ENCODE measurements around the gene AAK1. TPM values are rescaled to one million over a fixed set of nuclear protein-coding genes. Genes with fewer than 3 reads are reported as not detected.
"Not testable (repeated sequence)": the region's sequence is repeated elsewhere in the genome, so short reads cannot be mapped to it uniquely, and the experiment has no call there.

The AAK1 gene
- total RNA-seq, 1 experiment from 2014 or later: 20.6 TPM

- no peak for DNase-seq (ENCODE audit: low read depth, low spot score)
- in situ Hi-C loops (cut with HindIII; ENCODE audit: low pct_unique_long_range_greater_than_20kb, low sequenced_read_pairs): no loop called here
Measured at GRCh38 chr2:69667805-69668382, 24.4 kb upstream of the AAK1 start.

GRCh38 chr2:69665152-69665551 lies 21.6 kb upstream of the AAK1 start:
- in situ Hi-C loops (cut with HindIII; ENCODE audit: low pct_unique_long_range_greater_than_20kb, low sequenced_read_pairs): no loop called here
- no peak for DNase-seq (ENCODE audit: low read depth, low spot score)

GRCh38 chr2:69663860-69664259 lies 20.3 kb upstream of the AAK1 start:
- DNase-seq (ENCODE audit: low read depth, low spot score): no peak

GRCh38 chr2:69662547-69662946 lies 19.0 kb upstream of the AAK1 start:
- DNase-seq (ENCODE audit: low read depth, low spot score); in situ Hi-C loops (cut with HindIII; ENCODE audit: low pct_unique_long_range_greater_than_20kb, low sequenced_read_pairs): not testable (repeated sequence)

More at GRCh38 chr2:69663860-69664259, 20.3 kb upstream of the AAK1 start:
- in situ Hi-C loops (cut with HindIII; ENCODE audit: low pct_unique_long_range_greater_than_20kb, low sequenced_read_pairs): no loop called here

GRCh38 chr2:69660637-69661036 lies 17.1 kb upstream of the AAK1 start:
- in situ Hi-C loops (cut with HindIII; ENCODE audit: low pct_unique_long_range_greater_than_20kb, low sequenced_read_pairs): no loop called here
- DNase-seq (ENCODE audit: low read depth, low spot score): no peak

GRCh38 chr2:69659941-69660483 lies 16.5 kb upstream of the AAK1 start:
- in situ Hi-C loops (cut with HindIII; ENCODE audit: low pct_unique_long_range_greater_than_20kb, low sequenced_read_pairs): no loop called here
- no peak for DNase-seq (ENCODE audit: low read depth, low spot score)

- in situ Hi-C loops (cut with HindIII; ENCODE audit: low pct_unique_long_range_greater_than_20kb, low sequenced_read_pairs): no loop called here
- DNase-seq (ENCODE audit: low read depth, low spot score): no peak
Measured at GRCh38 chr2:69659349-69659748, 15.8 kb upstream of the AAK1 start.

GRCh38 chr2:69652206-69652605 lies 8.7 kb upstream of the AAK1 start:
- no peak for DNase-seq (ENCODE audit: low read depth, low spot score)
- in situ Hi-C loops (cut with HindIII; ENCODE audit: low pct_unique_long_range_greater_than_20kb, low sequenced_read_pairs): no loop called here

GRCh38 chr2:69647196-69647595 lies 3.7 kb upstream of the AAK1 start:
- in situ Hi-C loops (cut with HindIII; ENCODE audit: low pct_unique_long_range_greater_than_20kb, low sequenced_read_pairs): not testable (repeated sequence)

GRCh38 chr2:69646714-69647113 lies 3.2 kb upstream of the AAK1 start:
- in situ Hi-C loops (cut with HindIII; ENCODE audit: low pct_unique_long_range_greater_than_20kb, low sequenced_read_pairs): no loop called here
- DNase-seq (ENCODE audit: low read depth, low spot score): no peak

More at GRCh38 chr2:69647196-69647595, 3.7 kb upstream of the AAK1 start:
- DNase-seq (ENCODE audit: low read depth, low spot score): not testable (repeated sequence)

- DNase-seq (ENCODE audit: low read depth, low spot score): no peak
- in situ Hi-C loops (cut with HindIII; ENCODE audit: low pct_unique_long_range_greater_than_20kb, low sequenced_read_pairs): no loop called here
Measured at GRCh38 chr2:69645921-69646320, 2.4 kb upstream of the AAK1 start.

GRCh38 chr2:69645031-69645431 lies 1.5 kb upstream of the AAK1 start:
- no peak for DNase-seq (ENCODE audit: low read depth, low spot score)
- in situ Hi-C loops (cut with HindIII; ENCODE audit: low pct_unique_long_range_greater_than_20kb, low sequenced_read_pairs): no loop called here

- in situ Hi-C loops (cut with HindIII; ENCODE audit: low pct_unique_long_range_greater_than_20kb, low sequenced_read_pairs): no loop called here
- no peak for DNase-seq (ENCODE audit: low read depth, low spot score)
Measured at GRCh38 chr2:69644506-69644979, 1.0 kb upstream of the AAK1 start.

GRCh38 chr2:69642709-69643601 lies 584 bp downstream of the AAK1 start:
- in situ Hi-C loops (cut with HindIII; ENCODE audit: low pct_unique_long_range_greater_than_20kb, low sequenced_read_pairs): no loop called here
- peak; percentile 56 for DNase-seq (ENCODE audit: low read depth, low spot score)

GRCh38 chr2:69641887-69642708 lies 1.4 kb downstream of the AAK1 start:
- DNase-seq (ENCODE audit: low read depth, low spot score): no peak
- in situ Hi-C loops (cut with HindIII; ENCODE audit: low pct_unique_long_range_greater_than_20kb, low sequenced_read_pairs): no loop called here

GRCh38 chr2:69641471-69641870 lies 2.1 kb downstream of the AAK1 start:
- in situ Hi-C loops (cut with HindIII; ENCODE audit: low pct_unique_long_range_greater_than_20kb, low sequenced_read_pairs): no loop called here
- DNase-seq (ENCODE audit: low read depth, low spot score): no peak

GRCh38 chr2:69639266-69639665 lies 4.3 kb downstream of the AAK1 start:
- DNase-seq (ENCODE audit: low read depth, low spot score): no peak
- in situ Hi-C loops (cut with HindIII; ENCODE audit: low pct_unique_long_range_greater_than_20kb, low sequenced_read_pairs): no loop called here

- in situ Hi-C loops (cut with HindIII; ENCODE audit: low pct_unique_long_range_greater_than_20kb, low sequenced_read_pairs): no loop called here
- no peak for DNase-seq (ENCODE audit: low read depth, low spot score)
Measured at GRCh38 chr2:69638630-69639029, 4.9 kb downstream of the AAK1 start.
